Fibroblast of lung (primary cell): ENCODE data around the gene TNFRSF9.

Experiments used
- EZH2 ChIP-seq: IDR thresholded peaks from 2 replicates; pipeline ENCODE4 v1.5.1; 2012; ENCODE audit warnings: low read length, control low read depth, mild to moderate bottlenecking; ENCODE audit errors: missing control alignments
- TF ChIP-seq, protein P1 (sequence below), 2 donors: IDR thresholded peaks in 1 of 2; conservative IDR thresholded peaks in 1 of 2; 1 replicate in 1 of 2; 2 replicates in 1 of 2; pipeline ENCODE4 v1.5.1; 2011 to 2012; ENCODE audit warnings: low read length in 2 of 2, control low read depth in 1 of 2, inconsistent platforms in 1 of 2, low read depth in 1 of 2, mild to moderate bottlenecking in 1 of 2

DNA sequence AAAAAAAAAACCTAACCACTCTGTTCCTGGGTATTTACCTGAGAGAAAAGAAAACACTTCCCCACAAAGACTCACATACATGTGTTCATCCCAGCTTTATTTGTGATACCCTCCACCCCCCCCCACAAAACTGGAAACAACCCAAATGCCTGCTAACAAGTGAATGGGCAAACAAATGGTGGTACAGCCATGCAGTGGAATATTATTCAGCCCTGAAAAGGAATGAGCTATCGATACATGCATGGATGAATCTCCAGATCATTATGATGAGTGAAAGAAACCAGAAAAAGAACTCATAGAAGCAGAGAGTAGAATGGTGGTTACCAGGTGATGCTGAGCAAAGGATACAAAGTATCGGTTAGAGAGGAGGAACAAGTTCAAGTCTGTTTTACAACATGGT is 49.8 kb downstream of the TNFRSF9 start:
- TF ChIP-seq, protein P1, sequence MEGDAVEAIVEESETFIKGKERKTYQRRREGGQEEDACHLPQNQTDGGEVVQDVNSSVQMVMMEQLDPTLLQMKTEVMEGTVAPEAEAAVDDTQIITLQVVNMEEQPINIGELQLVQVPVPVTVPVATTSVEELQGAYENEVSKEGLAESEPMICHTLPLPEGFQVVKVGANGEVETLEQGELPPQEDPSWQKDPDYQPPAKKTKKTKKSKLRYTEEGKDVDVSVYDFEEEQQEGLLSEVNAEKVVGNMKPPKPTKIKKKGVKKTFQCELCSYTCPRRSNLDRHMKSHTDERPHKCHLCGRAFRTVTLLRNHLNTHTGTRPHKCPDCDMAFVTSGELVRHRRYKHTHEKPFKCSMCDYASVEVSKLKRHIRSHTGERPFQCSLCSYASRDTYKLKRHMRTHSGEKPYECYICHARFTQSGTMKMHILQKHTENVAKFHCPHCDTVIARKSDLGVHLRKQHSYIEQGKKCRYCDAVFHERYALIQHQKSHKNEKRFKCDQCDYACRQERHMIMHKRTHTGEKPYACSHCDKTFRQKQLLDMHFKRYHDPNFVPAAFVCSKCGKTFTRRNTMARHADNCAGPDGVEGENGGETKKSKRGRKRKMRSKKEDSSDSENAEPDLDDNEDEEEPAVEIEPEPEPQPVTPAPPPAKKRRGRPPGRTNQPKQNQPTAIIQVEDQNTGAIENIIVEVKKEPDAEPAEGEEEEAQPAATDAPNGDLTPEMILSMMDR (conservative IDR thresholded peaks at IDR 0.05 in 1 of 2, IDR thresholded peaks at IDR 0.05 in 1 of 2; ENCODE audit: low read depth in 1 of 2, low read length in 2 of 2): no peak
- TF ChIP-seq EZH2: no peak
